Spleen (tissue), 11 donors: ENCODE data around the gene ZBP1. TPM values are rescaled to one million over a fixed set of nuclear protein-coding genes. Genes with fewer than 3 reads are reported as not detected.
A peak's percentile ranks its signal among the peaks of the same experiment; 100 is the strongest.

Source experiments
- DNase-seq: peaks from one replicate; pipeline ENCODE4 v3.0.0-alpha.2; 2020
- H3K27ac ChIP-seq, 8 donors: fragments of 200-600 bp; sonication (generic) in 7 of 8; 1 replicate in 4 of 8; 2 replicates in 4 of 8; pipeline versions ENCODE4 v1.5.0 to v1.8.0; 2016 to 2021; ENCODE audit warnings: inconsistent platforms in 4 of 8, mild to moderate bottlenecking in 4 of 8, moderate library complexity in 1 of 8
- H3K27me3 ChIP-seq, 7 donors: fragments of 200-600 bp; sonication (generic) in 6 of 7; replicated peaks in 1 of 7; 1 replicate in 4 of 7; 2 replicates in 3 of 7; pipeline versions ENCODE4 v1.5.0 to v1.8.0; 2016 to 2021; ENCODE audit warnings: inconsistent platforms in 3 of 7, mild to moderate bottlenecking in 1 of 7
- H3K36me3 ChIP-seq, 6 donors: fragments of 200-600 bp; sonication (generic) in 5 of 6; 1 replicate in 4 of 6; 2 replicates in 2 of 6; pipeline versions ENCODE4 v1.5.0 to v1.8.0; 2016 to 2021; ENCODE audit warnings: inconsistent platforms in 2 of 6
- H3K4me1 ChIP-seq, 6 donors: fragments of 200-600 bp; sonication (generic) in 5 of 6; 1 replicate in 3 of 6; 2 replicates in 3 of 6; pipeline versions ENCODE4 v1.5.0 to v1.8.0; 2016 to 2021; ENCODE audit warnings: inconsistent platforms in 3 of 6
- H3K4me3 ChIP-seq, 8 donors: fragments of 200-600 bp; sonication (generic) in 7 of 8; 1 replicate in 4 of 8; 2 replicates in 4 of 8; pipeline versions ENCODE4 v1.5.0 to v1.8.0; 2016 to 2021; ENCODE audit warnings: inconsistent platforms in 4 of 8, mild to moderate bottlenecking in 4 of 8, moderate library complexity in 2 of 8
- H3K9me3 ChIP-seq, 8 donors: fragments of 200-600 bp; sonication (generic) in 7 of 8; 1 replicate in 4 of 8; 2 replicates in 4 of 8; pipeline versions ENCODE4 v1.5.0 to v1.8.0; 2016 to 2021; ENCODE audit warnings: inconsistent platforms in 4 of 8
- CTCF ChIP-seq, 11 experiments: fragments of 200-600 bp in 7 of 11; fragments of 450-650 bp in 4 of 11; sonication (generic) in 4 of 11; IDR thresholded peaks in 8 of 11; conservative IDR thresholded peaks in 3 of 11; 1 replicate in 7 of 11; 2 replicates in 4 of 11; pipeline versions ENCODE4 v1.4.0 to v1.8.0; 2016 to 2021; ENCODE audit warnings: antibody characterized with exemption in 11 of 11, inconsistent platforms in 4 of 11, mild to moderate bottlenecking in 1 of 11
- POLR2A ChIP-seq, 3 donors: fragments of 450-650 bp; IDR thresholded peaks; one replicate each; pipeline ENCODE4 v1.5.1; 2017; ENCODE audit warnings: antibody characterized with exemption in 3 of 3, mild to moderate bottlenecking in 1 of 3
- POLR2AphosphoS5 ChIP-seq, 3 donors: sonication (generic); formaldehyde crosslinking; IDR thresholded peaks; one replicate each; pipeline ENCODE4 v1.5.1; 2017; ENCODE audit warnings: antibody characterized with exemption in 3 of 3
- WGBS, 5 donors: extraction: QIAGEN DNeasy Blood & Tissue Kit in 3 of 5; methylation state at CpG; one replicate each; pipeline versions ENCODE4 v1.1.5 to v1.1.7; 2013 to 2018; 5-methylcytosine and 5-hydroxymethylcytosine counted together
- intact Hi-C: fragments of 100-400 bp; cut with DNase I; formaldehyde crosslinking; loops from one replicate; pipeline ENCODE4 v1.15.0; 2023; ENCODE audit warnings: low total_unique reads
- polyA plus RNA-seq, 3 donors: library from polyadenylated mRNA; stranded (reverse); fragments of 200-250 nt; gene quantifications; one replicate each; pipeline ENCODE4 v1.2.1, GENCODE V29; 2013
- total RNA-seq, 7 donors: library from RNA; depleted of rRNA in 3 of 7; stranded (reverse); fragments of >200 nt in 3 of 7; fragmentation: NEBNext Ultra II Directional in 4 of 7; extraction: Animal tissue kit (Norgen Biotek cat#: 25700) in 4 of 7; gene quantifications; one replicate each; pipeline versions ENCODE4 v1.1.0 to v1.2.1, GENCODE V29; 2016 to 2021
- donor health status: healthy with polysubstance abuse.
- donor health status: DM: no; HTN: no; CAD: no; lungs with moderate emphysema.
- donor health status: DM: no; HTN: no; CAD: no.
- donor health status: Bipolar disorder and iron deficiency.
- donor health status: healthy.
- donor health status: DM: no; HTN: no; CAD: no.
- donor health status: DM: yes; HTN: yes; CAD: no.

The ZBP1 gene
- total and polyA plus RNA-seq, 10 donors: 8.6 to 28.4 (median 16.6) TPM

GRCh38 chr20:57621421-57622200, 1.4 kb upstream of the ZBP1 start:
- no peak for DNase-seq
- intact Hi-C loops: no loop called here
- 90 to 93% (median 90%) methylated on average over 11 to 16 of the region's 16 CpGs for WGBS, 5 donors
- Histone ChIP-seq H3K36me3 (peaks cover 0 to 9% (median 0%) of the 10 kb centered on the region in 6 donors), H3K27ac (peak overlapping the region; percentile 66 to 96 (median 89)), H3K9me3 (peaks cover 0 to 21% (median 11%) of the 10 kb centered on the region in 8 donors), H3K4me1 (peaks cover 18 to 66% (median 56%) of the 10 kb centered on the region in 6 donors), H3K4me3 (no peak overlapping the region), H3K27me3 (no peaks in the 10 kb centered on the region)
- TF ChIP-seq POLR2AphosphoS5 (IDR thresholded peaks at IDR 0.05) (no peak), CTCF (IDR thresholded peaks at IDR 0.05 in 8 of 11, conservative IDR thresholded peaks at IDR 0.05 in 3 of 11) (no peak), POLR2A (IDR thresholded peaks at IDR 0.05) (no peak)

GRCh38 chr20:57620999-57621398, 773 bp upstream of the ZBP1 start:
- TF ChIP-seq POLR2AphosphoS5 (IDR thresholded peaks at IDR 0.05): peak in 2 of 3 donors; percentile 40 to 55
- TF ChIP-seq CTCF (IDR thresholded peaks at IDR 0.05 in 8 of 11, conservative IDR thresholded peaks at IDR 0.05 in 3 of 11): no peak
- Histone ChIP-seq H3K27ac (peak overlapping the region; percentile 66 to 96 (median 89)), H3K4me1 (peaks cover 18 to 68% (median 54%) of the 10 kb centered on the region in 6 donors), H3K36me3 (peaks cover 0 to 15% (median 0%) of the 10 kb centered on the region in 6 donors), H3K27me3 (no peaks in the 10 kb centered on the region), H3K9me3 (peaks cover 0 to 21% (median 11%) of the 10 kb centered on the region in 8 donors), H3K4me3 (peak overlapping the region in 3 of 8 donors; percentile 36 to 72 (median 44))
- DNase-seq: peak; percentile 90
- WGBS, 5 donors: 27 to 48% (median 34%) methylated on average over 11 of the region's 11 CpGs
- intact Hi-C loops: no loop called here

- TF ChIP-seq POLR2A (IDR thresholded peaks at IDR 0.05): no peak
- TF ChIP-seq POLR2AphosphoS5 (IDR thresholded peaks at IDR 0.05): peak; percentile 76 to 82 (median 81)
- no peak for TF ChIP-seq CTCF (IDR thresholded peaks at IDR 0.05 in 8 of 11, conservative IDR thresholded peaks at IDR 0.05 in 3 of 11)
- peak; percentile 96 for DNase-seq
- peaks cover 0 to 6% (median 0%) of the 10 kb centered on the region in 8 donors for H3K9me3 ChIP-seq
- H3K27ac ChIP-seq: peak overlapping the region; percentile 80 to 96 (median 89)
- H3K27me3 ChIP-seq: no peaks in the 10 kb centered on the region
- peaks cover 18 to 79% (median 55%) of the 10 kb centered on the region in 6 donors for H3K4me1 ChIP-seq
- H3K4me3 ChIP-seq: peak overlapping the region in 7 of 8 donors; percentile 36 to 72 (median 43)
- H3K36me3 ChIP-seq: peaks cover 0 to 26% (median 10%) of the 10 kb centered on the region in 6 donors
- intact Hi-C loops: loop anchor here (5.0 kb wide), 1 partner anchor 232 kb away; no protein-coding TSS in a partner anchor
- 11 to 30% (median 22%) methylated on average over 19 of the region's 19 CpGs for WGBS, 5 donors
These were observed 985 bp downstream of the ZBP1 start for GRCh38 chr20:57619051-57619831.
